GM23338 (cell line): Measurements from ENCODE around the gene NCOA1. TPM values are rescaled to one million over a fixed set of nuclear protein-coding genes. Genes with fewer than 3 reads are reported as not detected.
"Not testable (repeated sequence)": the region's sequence is repeated elsewhere in the genome, so short reads cannot be mapped to it uniquely, and the experiment has no call there.

Experiments
- ATAC-seq: fragments of 200-7000 bp; cut with Tn5 transposase; 3 replicates; pipeline ENCODE4 v1.9.1; 2020
- DNase-seq: peaks from one replicate; pipeline ENCODE4 v3.0.0-alpha.2; 2015; ENCODE audit warnings: low spot score
- H2AFZ ChIP-seq: fragments of 200-600 bp; sonication (generic); 2 replicates; pipeline ENCODE4 v1.8.0; 2016; ENCODE audit warnings: antibody characterized with exemption, mild to moderate bottlenecking, moderate library complexity
- H3F3A ChIP-seq: fragments of 200-600 bp; sonication (generic); replicated peaks from 2 replicates; pipeline ENCODE4 v1.8.0; 2017; ENCODE audit warnings: antibody characterized with exemption, mixed run types, low read depth
- H3K27ac ChIP-seq: fragments of 200-600 bp; sonication (generic); 2 replicates; pipeline ENCODE4 v1.6.1; 2016; ENCODE audit warnings: low read depth
- H3K27me3 ChIP-seq: fragments of 200-600 bp; sonication (generic); 2 replicates; pipeline ENCODE4 v1.8.0; 2016; ENCODE audit warnings: mild to moderate bottlenecking, mixed run types, moderate library complexity; ENCODE audit not compliant: insufficient read depth
- H3K36me3 ChIP-seq: fragments of 200-600 bp; sonication (generic); 2 replicates; pipeline ENCODE4 v1.8.0; 2016; ENCODE audit warnings: mild to moderate bottlenecking; ENCODE audit not compliant: insufficient read depth
- H3K4me1 ChIP-seq: fragments of 200-600 bp; sonication (generic); 2 replicates; pipeline ENCODE4 v1.8.0; 2016; ENCODE audit warnings: mild to moderate bottlenecking, moderate library complexity; ENCODE audit not compliant: insufficient read depth
- H3K4me2 ChIP-seq: fragments of 200-600 bp; sonication (generic); 2 replicates; pipeline ENCODE4 v1.7.1; 2017; ENCODE audit warnings: mixed run types
- H3K4me3 ChIP-seq: fragments of 200-600 bp; sonication (generic); 2 replicates; pipeline ENCODE4 v1.6.1; 2016; ENCODE audit warnings: mixed run types
- H3K79me2 ChIP-seq: fragments of 200-600 bp; sonication (generic); replicated peaks from 2 replicates; pipeline ENCODE4 v1.8.0; 2017; ENCODE audit warnings: mild to moderate bottlenecking; ENCODE audit not compliant: insufficient read depth
- H3K9me2 ChIP-seq: fragments of 200-600 bp; sonication (generic); 2 replicates; pipeline ENCODE4 v1.8.0; 2017; ENCODE audit not compliant: insufficient read depth
- H4K20me1 ChIP-seq: fragments of 200-600 bp; sonication (generic); replicated peaks from 2 replicates; pipeline ENCODE4 v1.8.0; 2017; ENCODE audit warnings: mild to moderate bottlenecking; ENCODE audit not compliant: insufficient read depth
- H3K27ac Mint-ChIP-seq: 2 replicates; pipeline ENCODE4 v1.8.0; 2020; ENCODE audit warnings: inconsistent platforms, mild to moderate bottlenecking, moderate library complexity, mixed read lengths
- H3K27me3 Mint-ChIP-seq: 3 replicates; pipeline ENCODE4 v1.8.0; 2022; ENCODE audit warnings: low read depth, mild to moderate bottlenecking, moderate library complexity, mixed read lengths, inconsistent platforms; ENCODE audit not compliant: insufficient read depth, poor library complexity
- H3K36me3 Mint-ChIP-seq: 3 replicates; pipeline ENCODE4 v1.8.0; 2021; ENCODE audit warnings: low read depth, mild to moderate bottlenecking, inconsistent platforms, moderate library complexity, mixed read lengths
- H3K4me1 Mint-ChIP-seq: 3 replicates; pipeline ENCODE4 v1.8.0; 2020; ENCODE audit warnings: mild to moderate bottlenecking, inconsistent platforms, mixed read lengths
- H3K4me3 Mint-ChIP-seq: 3 replicates; pipeline ENCODE4 v1.8.0; 2021; ENCODE audit warnings: moderate library complexity, mild to moderate bottlenecking, inconsistent platforms, mixed read lengths
- H3K9me3 Mint-ChIP-seq: 3 replicates; pipeline ENCODE4 v1.8.0; 2020; ENCODE audit warnings: moderate library complexity, mild to moderate bottlenecking, inconsistent platforms, mixed read lengths
- CREB1 ChIP-seq: fragments of 250-450 bp; sonication (Bioruptor Pico); IDR thresholded peaks from 2 replicates; pipeline ENCODE4 v1.5.0; 2020; ENCODE audit warnings: low read depth, mild to moderate bottlenecking, moderate library complexity
- CTCF ChIP-seq, 2 experiments: fragments of 200-600 bp in 1 of 2; sonication (generic) in 1 of 2; conservative IDR thresholded peaks; 2 replicates each; pipeline versions ENCODE4 v1.5.1 to v1.6.1; 2016 to 2017; ENCODE audit warnings: antibody characterized with exemption in 2 of 2, low read depth in 2 of 2, mild to moderate bottlenecking in 2 of 2, moderate library complexity in 1 of 2
- EZH2 ChIP-seq: fragments of 200-600 bp; sonication (generic); IDR thresholded peaks from one replicate; pipeline ENCODE4 v1.8.0; 2017; ENCODE audit warnings: antibody characterized with exemption, mild to moderate bottlenecking, low read depth; ENCODE audit not compliant: unreplicated experiment
- EZH2phosphoT487 ChIP-seq: fragments of 200-600 bp; sonication (generic); IDR thresholded peaks from one replicate; pipeline ENCODE4 v1.8.1; 2018; ENCODE audit warnings: antibody characterized with exemption; ENCODE audit not compliant: unreplicated experiment
- JUNB ChIP-seq: IDR thresholded peaks from one replicate; pipeline ENCODE4 v1.6.1; 2016; ENCODE audit warnings: antibody characterized with exemption; ENCODE audit not compliant: unreplicated experiment
- NANOG ChIP-seq: IDR thresholded peaks from 2 replicates; pipeline ENCODE4 v1.6.1; 2016; ENCODE audit warnings: antibody characterized with exemption, borderline replicate concordance
- POLR2AphosphoS5 ChIP-seq: IDR thresholded peaks from 2 replicates; pipeline ENCODE4 v1.6.1; 2016; ENCODE audit warnings: antibody characterized with exemption, low read depth
- REST ChIP-seq: IDR thresholded peaks from one replicate; pipeline ENCODE4 v1.6.1; 2018; ENCODE audit warnings: antibody characterized with exemption; ENCODE audit not compliant: unreplicated experiment
- STAT1 ChIP-seq: IDR thresholded peaks from one replicate; pipeline ENCODE4 v1.6.1; 2016; ENCODE audit warnings: antibody characterized with exemption; ENCODE audit not compliant: unreplicated experiment
- ZNF114 ChIP-seq: fragments of 250-450 bp; sonication (Bioruptor Pico); IDR thresholded peaks from 2 replicates; pipeline ENCODE4 v1.5.0; 2020; ENCODE audit warnings: mild to moderate bottlenecking, moderate library complexity
- ZNF331 ChIP-seq: fragments of 250-450 bp; sonication (Bioruptor Pico); IDR thresholded peaks from 2 replicates; pipeline ENCODE4 v1.5.0; 2020; ENCODE audit warnings: low read depth, mild to moderate bottlenecking, moderate library complexity
- ZNF462 ChIP-seq: fragments of 250-450 bp; sonication (Bioruptor Pico); IDR thresholded peaks from 2 replicates; pipeline ENCODE4 v1.5.0; 2020; ENCODE audit warnings: mild to moderate bottlenecking, moderate library complexity
- polyA plus RNA-seq: library from polyadenylated mRNA; unstranded; fragments of >200 nt; fragmentation: Nextera tagmentation; extraction: Ambion mirVana; gene quantifications from 2 replicates; pipeline ENCODE4 v1.2.1, GENCODE V29; 2016
- total RNA-seq: library from RNA; depleted of rRNA; stranded (reverse); fragments of >200 nt; shearing (Covaris generic); gene quantifications from 2 replicates; pipeline ENCODE4 v1.2.3, GENCODE V29; 2014

NCOA1 gene
- total and polyA plus RNA-seq, 2 experiments from 2014 or later: 7.1 to 15.1 TPM

- Histone ChIP-seq H2AFZ (no peak overlapping the region), H3K27ac (0 out of 2 replicates have a peak overlapping the region, but pooled peaks have one; percentile 26), H3K9me2 (no peaks in the 10 kb centered on the region), H3K36me3 (peaks cover 14% of the 10 kb centered on the region; the same call in 1 of the 2 replicates), H3K79me2 (peaks cover 92% of the 10 kb centered on the region), H3K4me1 (peaks cover 8% of the 10 kb centered on the region), H3K4me2 (no peak overlapping the region), H3K4me3 (no peak overlapping the region), H3F3A (no peaks in the 10 kb centered on the region), H4K20me1 (peaks cover 28% of the 10 kb centered on the region), H3K27me3 (no peaks in the 10 kb centered on the region)
- TF ChIP-seq POLR2AphosphoS5 (no peak), STAT1 (no peak), REST (no peak), EZH2phosphoT487 (no peak), NANOG (no peak), ZNF114 (CRISPR knock-in tag) (no peak), ZNF462 (CRISPR knock-in tag) (no peak), CTCF (conservative IDR thresholded peaks at IDR 0.05; ENCODE audit: low read depth in 2 of 2) (no peak), ZNF331 (CRISPR knock-in tag) (no peak), EZH2 (no peak), CREB1 (CRISPR knock-in tag) (no peak), JUNB (no peak)
- peaks cover 14% of the 10 kb centered on the region for H3K27me3 Mint-ChIP-seq
- H3K27ac Mint-ChIP-seq: no peak overlapping the region
- H3K4me3 Mint-ChIP-seq: no peak overlapping the region
- peaks cover 23% of the 10 kb centered on the region for H3K9me3 Mint-ChIP-seq
- ATAC-seq: no peak
- H3K36me3 Mint-ChIP-seq: peaks cover 76% of the 10 kb centered on the region
- no peak for DNase-seq
- peaks cover 12% of the 10 kb centered on the region; the same call in 2 of the 3 replicates for H3K4me1 Mint-ChIP-seq
These were observed 306.6 kb downstream of the NCOA1 start for GRCh38 chr2:24797644-24798043.

- not testable (repeated sequence) for H3K4me1 ChIP-seq, H3F3A ChIP-seq, H3K27me3 Mint-ChIP-seq, ATAC-seq, H3K4me1 Mint-ChIP-seq, H3K4me3 ChIP-seq, H3K27ac Mint-ChIP-seq, H3K4me3 Mint-ChIP-seq, H3K4me2 ChIP-seq, H3K9me2 ChIP-seq, DNase-seq, H3K27ac ChIP-seq, H2AFZ ChIP-seq, H3K27me3 ChIP-seq
- Histone ChIP-seq H4K20me1 (peaks cover 28% of the 10 kb centered on the region), H3K36me3 (peaks cover 14% of the 10 kb centered on the region; the same call in 1 of the 2 replicates), H3K79me2 (peaks cover 93% of the 10 kb centered on the region)
- Mint-ChIP-seq H3K9me3 (peaks cover 45% of the 10 kb centered on the region), H3K36me3 (peaks cover 92% of the 10 kb centered on the region)
These were observed 309.4 kb downstream of the NCOA1 start for GRCh38 chr2:24800487-24800886.
